Measurements from ENCODE around the gene PRTG. TPM values are rescaled to one million over a fixed set of nuclear protein-coding genes. Genes with fewer than 3 reads are reported as not detected.

Gene PRTG
- total and polyA plus RNA-seq, 2 donors (not counting 1 experiment from before 2014, with no cell fraction given) = 2.1 to 4.0 TPM

DNA sequence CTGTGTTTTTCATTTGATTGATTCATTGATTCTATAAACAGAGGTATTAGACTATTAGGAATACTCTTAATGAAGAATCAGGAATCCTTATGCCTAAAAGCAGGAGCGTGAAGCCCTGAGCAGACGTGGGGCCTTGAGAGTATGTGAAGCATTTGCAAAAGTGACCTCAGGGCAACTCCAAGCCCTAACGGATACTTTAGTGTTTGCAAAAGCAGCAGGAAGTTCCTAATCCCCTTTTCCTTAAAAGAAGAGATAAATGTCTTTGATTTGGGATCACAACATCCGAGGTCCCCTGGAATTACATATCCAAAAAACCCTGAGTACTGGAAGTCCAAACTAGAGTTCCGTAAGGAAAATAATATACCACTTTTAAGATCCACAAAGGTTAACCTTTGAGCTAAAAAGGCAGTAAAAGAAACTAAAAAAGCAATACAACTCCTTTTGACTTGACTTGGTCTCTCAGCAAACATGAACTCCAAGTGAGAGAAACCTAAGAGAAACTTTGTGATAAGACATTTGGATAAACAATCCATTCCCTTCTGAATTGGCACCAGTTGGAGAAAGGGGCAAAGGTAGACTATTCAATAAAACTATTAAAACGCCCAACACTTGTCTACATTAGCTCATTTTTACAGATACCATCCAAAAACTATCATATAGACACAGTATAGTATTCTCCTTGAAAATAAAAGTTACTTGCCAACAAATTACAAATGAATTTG, 27.4 kb downstream of the PRTG start:
- Histone ChIP-seq H3K27ac (ENCODE audit: insufficient read depth, low read length) (no peak overlapping the region), H4K20me1 (ENCODE audit: control insufficient read depth, extremely low read depth, insufficient read depth, low read length) (no peaks in the 10 kb centered on the region), H3K9me3 (ENCODE audit: control insufficient read depth, insufficient read depth, low read depth, low read length) (no peaks in the 10 kb centered on the region), H3K4me2 (ENCODE audit: extremely low read depth, insufficient read depth, low read length) (no peak overlapping the region), H3K79me2 (ENCODE audit: control insufficient read depth, insufficient read depth, low read length) (no peaks in the 10 kb centered on the region), H3K4me1 (ENCODE audit: control insufficient read depth, extremely low read depth, insufficient read depth, low read length) (no peaks in the 10 kb centered on the region), H3K27me3 (ENCODE audit: control insufficient read depth, insufficient read depth, low read length) (no peaks in the 10 kb centered on the region), H2AFZ (ENCODE audit: low read length) (no peak overlapping the region), H3K9ac (ENCODE audit: insufficient read depth, low read length) (no peak overlapping the region), H3K4me3 (replicated peaks in 1 of 4; ENCODE audit: control extremely low read depth in 1 of 4, insufficient read depth in 1 of 4, low read depth in 3 of 4, low read length in 4 of 4) (no peak overlapping the region), H3K36me3 (ENCODE audit: control insufficient read depth, insufficient read depth, low read length) (no peaks in the 10 kb centered on the region)
- no peak for DNase-seq (ENCODE audit: low read depth in 2 of 2)
- TF ChIP-seq EZH2 (IDR thresholded peaks at IDR 0.05; ENCODE audit: low read length, missing control alignments) (no peak), CTCF (conservative IDR thresholded peaks at IDR 0.05 in 1 of 2, IDR thresholded peaks at IDR 0.05 in 1 of 2; ENCODE audit: low read depth in 1 of 2, low read length in 2 of 2) (no peak)

DNA sequence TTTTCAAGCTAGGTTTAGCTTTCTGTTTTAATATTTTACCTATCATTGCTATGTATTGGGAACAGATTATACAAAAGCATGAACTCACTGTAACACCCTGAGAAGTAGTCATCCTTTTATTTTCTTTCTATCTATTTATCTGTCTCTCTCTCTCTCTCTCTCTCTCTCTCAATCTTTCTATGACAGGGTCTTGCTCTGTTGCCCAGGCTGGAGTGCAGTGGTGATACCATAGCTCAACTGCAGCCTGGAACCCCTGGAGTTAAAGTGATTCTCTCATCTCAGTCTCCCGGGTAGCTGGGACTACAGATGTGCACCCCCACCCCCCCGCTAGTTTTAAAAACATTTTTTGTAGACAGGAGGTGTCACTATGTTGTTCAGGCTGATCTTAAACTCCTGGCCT, 28.9 kb downstream of the PRTG start:
- no peaks in the 10 kb centered on the region for H3K9me3 ChIP-seq (ENCODE audit: control insufficient read depth, insufficient read depth, low read depth, low read length)
- H3K79me2 ChIP-seq (ENCODE audit: control insufficient read depth, insufficient read depth, low read length) = no peaks in the 10 kb centered on the region
- TF ChIP-seq CTCF (conservative IDR thresholded peaks at IDR 0.05 in 1 of 2, IDR thresholded peaks at IDR 0.05 in 1 of 2; ENCODE audit: low read depth in 1 of 2, low read length in 2 of 2) (no peak), EZH2 (IDR thresholded peaks at IDR 0.05; ENCODE audit: low read length, missing control alignments) (no peak)
- no peak for DNase-seq (ENCODE audit: low read depth in 2 of 2)
- H3K27me3 ChIP-seq (ENCODE audit: control insufficient read depth, insufficient read depth, low read length) = no peaks in the 10 kb centered on the region
- H3K9ac ChIP-seq (ENCODE audit: insufficient read depth, low read length) = no peak overlapping the region
- H3K4me1 ChIP-seq (ENCODE audit: control insufficient read depth, extremely low read depth, insufficient read depth, low read length) = no peaks in the 10 kb centered on the region
- H3K4me3 ChIP-seq (replicated peaks in 1 of 4; ENCODE audit: control extremely low read depth in 1 of 4, insufficient read depth in 1 of 4, low read depth in 3 of 4, low read length in 4 of 4) = no peak overlapping the region
- no peaks in the 10 kb centered on the region for H3K36me3 ChIP-seq (ENCODE audit: control insufficient read depth, insufficient read depth, low read length)
- no peak overlapping the region for H3K4me2 ChIP-seq (ENCODE audit: extremely low read depth, insufficient read depth, low read length)
- H3K27ac ChIP-seq (ENCODE audit: insufficient read depth, low read length) = no peak overlapping the region
- H2AFZ ChIP-seq (ENCODE audit: low read length) = no peak overlapping the region
- no peaks in the 10 kb centered on the region for H4K20me1 ChIP-seq (ENCODE audit: control insufficient read depth, extremely low read depth, insufficient read depth, low read length)

DNA sequence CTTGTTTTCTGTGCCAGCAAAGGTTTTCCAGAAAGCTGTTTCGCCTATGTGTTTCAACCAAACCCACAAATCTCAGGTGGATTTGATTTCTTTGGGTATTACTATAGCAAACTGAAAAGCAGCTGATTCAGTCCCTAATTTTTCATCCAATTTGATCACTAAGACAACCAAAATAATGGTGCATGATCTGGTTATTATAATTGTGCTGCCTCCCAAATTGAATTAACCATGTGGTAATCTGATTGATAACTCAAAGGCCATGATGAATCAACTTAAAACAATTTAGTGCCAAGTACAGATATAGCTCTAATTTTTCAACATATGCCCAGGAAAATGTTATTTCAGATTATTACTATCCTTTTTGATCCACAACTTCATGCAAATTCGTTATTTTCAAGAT, 30.6 kb downstream of the PRTG start:
- H2AFZ ChIP-seq (ENCODE audit: low read length) = no peak overlapping the region
- H3K36me3 ChIP-seq (ENCODE audit: control insufficient read depth, insufficient read depth, low read length) = no peaks in the 10 kb centered on the region
- H3K27ac ChIP-seq (ENCODE audit: insufficient read depth, low read length) = no peak overlapping the region
- no peaks in the 10 kb centered on the region for H3K79me2 ChIP-seq (ENCODE audit: control insufficient read depth, insufficient read depth, low read length)
- H4K20me1 ChIP-seq (ENCODE audit: control insufficient read depth, extremely low read depth, insufficient read depth, low read length) = no peaks in the 10 kb centered on the region
- H3K4me3 ChIP-seq (replicated peaks in 1 of 4; ENCODE audit: control extremely low read depth in 1 of 4, insufficient read depth in 1 of 4, low read depth in 3 of 4, low read length in 4 of 4) = no peak overlapping the region
- H3K4me2 ChIP-seq (ENCODE audit: extremely low read depth, insufficient read depth, low read length) = no peak overlapping the region
- no peak for TF ChIP-seq CTCF (conservative IDR thresholded peaks at IDR 0.05 in 1 of 2, IDR thresholded peaks at IDR 0.05 in 1 of 2; ENCODE audit: low read depth in 1 of 2, low read length in 2 of 2)
- TF ChIP-seq EZH2 (IDR thresholded peaks at IDR 0.05; ENCODE audit: low read length, missing control alignments) = no peak
- no peaks in the 10 kb centered on the region for H3K4me1 ChIP-seq (ENCODE audit: control insufficient read depth, extremely low read depth, insufficient read depth, low read length)
- no peaks in the 10 kb centered on the region for H3K9me3 ChIP-seq (ENCODE audit: control insufficient read depth, insufficient read depth, low read depth, low read length)
- no peak for DNase-seq (ENCODE audit: low read depth in 2 of 2)
- H3K27me3 ChIP-seq (ENCODE audit: control insufficient read depth, insufficient read depth, low read length) = no peaks in the 10 kb centered on the region
- no peak overlapping the region for H3K9ac ChIP-seq (ENCODE audit: insufficient read depth, low read length)

Data from fibroblast of lung (primary cell).